Measurements from ENCODE around the gene RASL11B. TPM values are rescaled to one million over a fixed set of nuclear protein-coding genes. Genes with fewer than 3 reads are reported as not detected.

RASL11B gene
- total and polyA plus RNA-seq, 2 donors (not counting 3 experiments of a cell fraction or from before 2014, with no cell fraction given), result 0.83 TPM; not detected in 1

- intact Hi-C loops (cut with micrococcal nuclease) (no loop called here), dilution Hi-C loops (cut with MboI; ENCODE audit: extremely low pct_ligation_motif_present, low sequenced_read_pairs) (no loop called here)
- peaks cover 0 to 25% of the 10 kb centered on the region in 2 experiments for H3K27me3 ChIP-seq (ENCODE audit: control insufficient read depth in 2 of 2, insufficient read depth in 2 of 2, low read length in 2 of 2)
- H4K20me1 ChIP-seq (replicated peaks; ENCODE audit: control insufficient read depth, extremely low read depth, insufficient read depth, low read length), result no peaks in the 10 kb centered on the region
- no peak overlapping the region for H3K4me2 ChIP-seq (ENCODE audit: insufficient read depth, low read length)
- no peaks in the 10 kb centered on the region for H3K4me1 ChIP-seq (ENCODE audit: control insufficient read depth, extremely low read depth, insufficient read depth, low read length)
- H2AFZ ChIP-seq (ENCODE audit: low read depth, low read length), result no peak overlapping the region
- H3K79me2 ChIP-seq (ENCODE audit: control insufficient read depth, insufficient read depth, low read length), result no peaks in the 10 kb centered on the region
- no peaks in the 10 kb centered on the region for H3K36me3 ChIP-seq (ENCODE audit: control insufficient read depth in 2 of 2, extremely low read depth in 1 of 2, insufficient read depth in 2 of 2, low read length in 2 of 2)
- no peaks in the 10 kb centered on the region for H3K9me3 ChIP-seq (replicated peaks; ENCODE audit: control insufficient read depth, insufficient read depth, low read length)
- no peak for DNase-seq (ENCODE audit: low read depth, low spot score)
- H3K4me3 ChIP-seq (replicated peaks in 1 of 3; ENCODE audit: insufficient read depth in 1 of 3, low read depth in 1 of 3, low read length in 3 of 3), result no peak overlapping the region
- ChIA-PET CTCF (interaction anchor here (0.7 kb wide), 1 partner anchor 1391 kb away, joined by 3 read pairs; no protein-coding TSS in a partner anchor), POLR2A (no interaction called here)
- no peak overlapping the region for H3K9ac ChIP-seq (replicated peaks; ENCODE audit: extremely low read depth, insufficient read depth, low read length)
- H3K27ac ChIP-seq (ENCODE audit: insufficient read depth, low read depth, low read length), result no peak overlapping the region
- no TSS peak for BruUV-seq (replicated peaks)
- no peak for FAIRE-seq
- TF ChIP-seq EZH2 (IDR thresholded peaks at IDR 0.05; ENCODE audit: borderline replicate concordance, low read depth, low read length, severe bottlenecking) (no peak), POLR2AphosphoS5 (IDR thresholded peaks at IDR 0.05; ENCODE audit: insufficient read depth, low read depth, low read length) (no peak), GATA2 (IDR thresholded peaks at IDR 0.05; ENCODE audit: insufficient read depth, insufficient read length, low read depth, low read length) (no peak)
- H3K9me1 ChIP-seq (replicated peaks; ENCODE audit: control insufficient read depth, extremely low read depth, insufficient read depth, low read length), result no peaks in the 10 kb centered on the region
Measured at GRCh38 chr4:52842792-52843191, 19.3 kb upstream of the RASL11B start.

GRCh38 chr4:52843351-52843750, 18.8 kb upstream of the RASL11B start:
- Histone ChIP-seq H3K4me2 (ENCODE audit: insufficient read depth, low read length) (no peak overlapping the region), H3K9me1 (replicated peaks; ENCODE audit: control insufficient read depth, extremely low read depth, insufficient read depth, low read length) (no peaks in the 10 kb centered on the region), H3K36me3 (ENCODE audit: control insufficient read depth in 2 of 2, extremely low read depth in 1 of 2, insufficient read depth in 2 of 2, low read length in 2 of 2) (no peaks in the 10 kb centered on the region), H3K27ac (ENCODE audit: insufficient read depth, low read depth, low read length) (no peak overlapping the region), H3K27me3 (ENCODE audit: control insufficient read depth in 2 of 2, insufficient read depth in 2 of 2, low read length in 2 of 2) (peaks cover 0 to 25% of the 10 kb centered on the region in 2 experiments), H3K9me3 (replicated peaks; ENCODE audit: control insufficient read depth, insufficient read depth, low read length) (no peaks in the 10 kb centered on the region), H2AFZ (ENCODE audit: low read depth, low read length) (no peak overlapping the region), H3K4me3 (replicated peaks in 1 of 3; ENCODE audit: insufficient read depth in 1 of 3, low read depth in 1 of 3, low read length in 3 of 3) (no peak overlapping the region), H3K4me1 (ENCODE audit: control insufficient read depth, extremely low read depth, insufficient read depth, low read length) (no peaks in the 10 kb centered on the region), H3K79me2 (ENCODE audit: control insufficient read depth, insufficient read depth, low read length) (no peaks in the 10 kb centered on the region), H4K20me1 (replicated peaks; ENCODE audit: control insufficient read depth, extremely low read depth, insufficient read depth, low read length) (no peaks in the 10 kb centered on the region), H3K9ac (replicated peaks; ENCODE audit: extremely low read depth, insufficient read depth, low read length) (no peak overlapping the region)
- no TSS peak for BruUV-seq (replicated peaks)
- DNase-seq (ENCODE audit: low read depth, low spot score), result no peak
- TF ChIP-seq EZH2 (IDR thresholded peaks at IDR 0.05; ENCODE audit: borderline replicate concordance, low read depth, low read length, severe bottlenecking), result no peak
- TF ChIP-seq POLR2A (IDR thresholded peaks at IDR 0.05; ENCODE audit: low read depth, low read length), result no peak
- TF ChIP-seq MAX (IDR thresholded peaks at IDR 0.05; ENCODE audit: insufficient read depth, insufficient read length), result no peak
- TF ChIP-seq CTCF (IDR thresholded peaks at IDR 0.05; ENCODE audit: extremely low read depth in 1 of 2, insufficient read depth in 1 of 2, low read depth in 1 of 2, low read length in 2 of 2), result no peak
- TF ChIP-seq GATA2 (IDR thresholded peaks at IDR 0.05; ENCODE audit: insufficient read depth, insufficient read length, low read depth, low read length), result no peak
- TF ChIP-seq JUN (IDR thresholded peaks at IDR 0.05; ENCODE audit: borderline replicate concordance, insufficient read depth, insufficient read length, low read depth), result no peak
- no peak for TF ChIP-seq FOS (IDR thresholded peaks at IDR 0.05; ENCODE audit: borderline replicate concordance, insufficient read depth, low read length)
- TF ChIP-seq POLR2AphosphoS5 (IDR thresholded peaks at IDR 0.05; ENCODE audit: insufficient read depth, low read depth, low read length), result no peak
- no peak for TF ChIP-seq MYC (IDR thresholded peaks at IDR 0.05; ENCODE audit: low read depth, low read length)
- intact Hi-C loops (cut with micrococcal nuclease), result no loop called here
- dilution Hi-C loops (cut with MboI; ENCODE audit: extremely low pct_ligation_motif_present, low sequenced_read_pairs), result no loop called here
- POLR2A ChIA-PET, result no interaction called here
- CTCF ChIA-PET, result interaction anchor here (0.7 kb wide), 1 partner anchor 1391 kb away, joined by 3 read pairs; no protein-coding TSS in a partner anchor
- no peak for FAIRE-seq
